Neural cell (in vitro differentiated cells): Measurements from ENCODE around the gene GLRX. TPM values are rescaled to one million over a fixed set of nuclear protein-coding genes. Genes with fewer than 3 reads are reported as not detected.
"Not testable (repeated sequence)": the region's sequence is repeated elsewhere in the genome, so short reads cannot be mapped to it uniquely, and the experiment has no call there.

ENCODE experiments used
- H2AFZ ChIP-seq: fragments of 200-600, 300-800 bp; sonication (generic), shearing (Covaris generic); 2 replicates; pipeline ENCODE4 v1.6.0; 2014; ENCODE audit warnings: low read depth, mild to moderate bottlenecking, antibody characterized with exemption, low read length, moderate library complexity
- H3F3A ChIP-seq: fragments of 200-600 bp; shearing (Covaris generic); 2 replicates; pipeline ENCODE4 v1.6.1; 2016; ENCODE audit warnings: mild to moderate bottlenecking, moderate library complexity, mixed read lengths, antibody characterized with exemption, low read length; ENCODE audit not compliant: insufficient read depth, poor library complexity, severe bottlenecking
- H3K27ac ChIP-seq: fragments of 200-600, 300-800 bp; sonication (generic), shearing (Covaris generic); 2 replicates; pipeline ENCODE4 v1.5.1; 2014; ENCODE audit warnings: mild to moderate bottlenecking, low read length, moderate library complexity
- H3K27me3 ChIP-seq: fragments of 300-800, 200-600 bp; sonication (generic), shearing (Covaris generic); 2 replicates; pipeline ENCODE4 v1.6.0; 2014; ENCODE audit warnings: mild to moderate bottlenecking, low read depth, low read length, moderate library complexity; ENCODE audit not compliant: insufficient read depth
- H3K36me3 ChIP-seq: fragments of 300-800, 200-600 bp; sonication (generic), shearing (Covaris generic); 2 replicates; pipeline ENCODE4 v1.5.1; 2014; ENCODE audit warnings: mild to moderate bottlenecking, antibody characterized with exemption, low read length, moderate library complexity; ENCODE audit not compliant: insufficient read depth
- H3K4me2 ChIP-seq: fragments of 300-800, 200-600 bp; sonication (generic), shearing (Covaris generic); 2 replicates; pipeline ENCODE4 v1.6.0; 2014; ENCODE audit warnings: mild to moderate bottlenecking, low read length
- H3K4me3 ChIP-seq: fragments of 300-800, 200-600 bp; sonication (generic), shearing (Covaris generic); 2 replicates; pipeline ENCODE4 v1.5.1; 2014; ENCODE audit warnings: mild to moderate bottlenecking, low read length, moderate library complexity
- H3K79me2 ChIP-seq: fragments of 200-600 bp; shearing (Covaris generic); replicated peaks from 2 replicates; pipeline ENCODE4 v1.6.0; 2014; ENCODE audit warnings: mild to moderate bottlenecking, low read length, moderate library complexity; ENCODE audit not compliant: insufficient read depth
- H3K9ac ChIP-seq: fragments of 300-800, 200-600 bp; sonication (generic), shearing (Covaris generic); 2 replicates; pipeline ENCODE4 v1.6.1; 2016; ENCODE audit warnings: mild to moderate bottlenecking, low read length, mixed read lengths
- H3K9me2 ChIP-seq: fragments of 200-600 bp; shearing (Covaris generic); 2 replicates; pipeline ENCODE4 v1.6.1; 2016; ENCODE audit warnings: mild to moderate bottlenecking, low read length, mixed read lengths; ENCODE audit not compliant: insufficient read depth
- H3K9me3 ChIP-seq: fragments of 200-600, 300-800 bp; sonication (generic), shearing (Covaris generic); 2 replicates; pipeline ENCODE4 v1.6.1; 2016; ENCODE audit warnings: mild to moderate bottlenecking, mixed run types, low read length, moderate library complexity, mixed read lengths
- H4K20me1 ChIP-seq: fragments of 200-600 bp; shearing (Covaris generic); 2 replicates; pipeline ENCODE4 v1.6.1; 2016; ENCODE audit warnings: mild to moderate bottlenecking, mixed run types; ENCODE audit not compliant: insufficient read depth
- EP300 ChIP-seq: fragments of 450-650 bp; conservative IDR thresholded peaks from 2 replicates; pipeline ENCODE4 v1.6.1; 2014; ENCODE audit warnings: antibody characterized with exemption, mild to moderate bottlenecking, moderate library complexity; ENCODE audit not compliant: poor library complexity, severe bottlenecking
- EZH2 ChIP-seq: fragments of 200-600, 300-800 bp; shearing (Covaris generic), sonication (generic); IDR thresholded peaks from 2 replicates; pipeline ENCODE4 v1.6.1; 2014; ENCODE audit warnings: antibody characterized with exemption, low read length, borderline replicate concordance, mild to moderate bottlenecking; ENCODE audit not compliant: insufficient read depth, poor library complexity, severe bottlenecking
- MXI1 ChIP-seq: fragments of 450-650 bp; conservative IDR thresholded peaks from 2 replicates; pipeline ENCODE4 v1.6.1; 2014; ENCODE audit warnings: antibody characterized with exemption, mild to moderate bottlenecking; ENCODE audit not compliant: poor library complexity, severe bottlenecking
- POLR2AphosphoS5 ChIP-seq: IDR thresholded peaks from 2 replicates; pipeline ENCODE4 v1.6.1; 2012
- RAD21 ChIP-seq: fragments of 450-650 bp; conservative IDR thresholded peaks from 2 replicates; pipeline ENCODE4 v1.6.1; 2014; ENCODE audit warnings: antibody characterized with exemption, mild to moderate bottlenecking, moderate library complexity
- REST ChIP-seq: IDR thresholded peaks from 2 replicates; pipeline ENCODE4 v1.6.1; 2012; ENCODE audit warnings: borderline replicate concordance
- SMC3 ChIP-seq: fragments of 450-650 bp; conservative IDR thresholded peaks from 2 replicates; pipeline ENCODE4 v1.6.1; 2014; ENCODE audit warnings: antibody characterized with exemption, mild to moderate bottlenecking, moderate library complexity; ENCODE audit not compliant: poor library complexity
- TAF1 ChIP-seq: IDR thresholded peaks from 2 replicates; pipeline ENCODE4 v1.6.1; 2012; ENCODE audit warnings: low read depth
- polyA plus RNA-seq: library from polyadenylated mRNA; depleted of rRNA; stranded (reverse); fragments of >200 nt; gene quantifications from 2 replicates; pipeline ENCODE4 v1.2.3, GENCODE V29; 2014
- TF ChIP-seq, protein P1 (sequence below): fragments of 450-650 bp; IDR thresholded peaks from 2 replicates; pipeline ENCODE4 v1.5.1; 2014; ENCODE audit warnings: antibody characterized with exemption, mild to moderate bottlenecking, moderate library complexity; ENCODE audit not compliant: poor library complexity, severe bottlenecking

GLRX gene
- polyA plus RNA-seq, 1 donor from 2014 or later: 54.0 TPM

DNA sequence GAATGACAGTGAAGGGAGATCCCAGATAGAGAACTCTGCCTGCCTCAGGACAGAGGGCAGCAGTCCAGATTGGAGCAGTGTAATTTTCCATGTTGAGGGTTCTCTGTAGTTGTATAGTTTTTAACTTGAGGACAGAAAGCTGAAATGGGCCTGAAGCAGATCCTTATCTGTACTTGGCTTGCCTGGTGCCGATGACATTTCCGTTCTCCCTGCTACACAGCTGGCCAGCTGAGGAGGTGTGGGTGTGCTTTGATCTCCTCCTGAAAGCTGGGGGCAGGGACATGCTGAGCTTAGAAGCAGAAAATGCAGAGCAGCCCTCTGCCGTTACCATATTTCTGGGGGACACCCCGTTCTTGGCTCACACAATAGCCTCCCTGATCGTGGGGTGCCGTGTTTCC, 10.5 kb downstream of the GLRX start:
- H3K9me2 ChIP-seq: no peaks in the 10 kb centered on the region
- no peaks in the 10 kb centered on the region for H3K9me3 ChIP-seq
- no peaks in the 10 kb centered on the region for H3F3A ChIP-seq
- H3K27ac ChIP-seq: no peak overlapping the region
- no peaks in the 10 kb centered on the region for H3K36me3 ChIP-seq
- H3K9ac ChIP-seq: no peak overlapping the region
- H3K27me3 ChIP-seq: no peaks in the 10 kb centered on the region
- no peaks in the 10 kb centered on the region for H4K20me1 ChIP-seq
- no peak overlapping the region for H3K4me3 ChIP-seq
- no peaks in the 10 kb centered on the region for H3K79me2 ChIP-seq
- no peak overlapping the region for H2AFZ ChIP-seq
- TF ChIP-seq, protein P1, sequence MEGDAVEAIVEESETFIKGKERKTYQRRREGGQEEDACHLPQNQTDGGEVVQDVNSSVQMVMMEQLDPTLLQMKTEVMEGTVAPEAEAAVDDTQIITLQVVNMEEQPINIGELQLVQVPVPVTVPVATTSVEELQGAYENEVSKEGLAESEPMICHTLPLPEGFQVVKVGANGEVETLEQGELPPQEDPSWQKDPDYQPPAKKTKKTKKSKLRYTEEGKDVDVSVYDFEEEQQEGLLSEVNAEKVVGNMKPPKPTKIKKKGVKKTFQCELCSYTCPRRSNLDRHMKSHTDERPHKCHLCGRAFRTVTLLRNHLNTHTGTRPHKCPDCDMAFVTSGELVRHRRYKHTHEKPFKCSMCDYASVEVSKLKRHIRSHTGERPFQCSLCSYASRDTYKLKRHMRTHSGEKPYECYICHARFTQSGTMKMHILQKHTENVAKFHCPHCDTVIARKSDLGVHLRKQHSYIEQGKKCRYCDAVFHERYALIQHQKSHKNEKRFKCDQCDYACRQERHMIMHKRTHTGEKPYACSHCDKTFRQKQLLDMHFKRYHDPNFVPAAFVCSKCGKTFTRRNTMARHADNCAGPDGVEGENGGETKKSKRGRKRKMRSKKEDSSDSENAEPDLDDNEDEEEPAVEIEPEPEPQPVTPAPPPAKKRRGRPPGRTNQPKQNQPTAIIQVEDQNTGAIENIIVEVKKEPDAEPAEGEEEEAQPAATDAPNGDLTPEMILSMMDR: no peak
- TF ChIP-seq POLR2AphosphoS5: no peak
- TF ChIP-seq RAD21: no peak
- TF ChIP-seq EP300: no peak
- no peak for TF ChIP-seq EZH2
- TF ChIP-seq REST: no peak
- no peak for TF ChIP-seq MXI1
- no peak for TF ChIP-seq TAF1
- TF ChIP-seq SMC3: no peak
- no peak overlapping the region for H3K4me2 ChIP-seq

DNA sequence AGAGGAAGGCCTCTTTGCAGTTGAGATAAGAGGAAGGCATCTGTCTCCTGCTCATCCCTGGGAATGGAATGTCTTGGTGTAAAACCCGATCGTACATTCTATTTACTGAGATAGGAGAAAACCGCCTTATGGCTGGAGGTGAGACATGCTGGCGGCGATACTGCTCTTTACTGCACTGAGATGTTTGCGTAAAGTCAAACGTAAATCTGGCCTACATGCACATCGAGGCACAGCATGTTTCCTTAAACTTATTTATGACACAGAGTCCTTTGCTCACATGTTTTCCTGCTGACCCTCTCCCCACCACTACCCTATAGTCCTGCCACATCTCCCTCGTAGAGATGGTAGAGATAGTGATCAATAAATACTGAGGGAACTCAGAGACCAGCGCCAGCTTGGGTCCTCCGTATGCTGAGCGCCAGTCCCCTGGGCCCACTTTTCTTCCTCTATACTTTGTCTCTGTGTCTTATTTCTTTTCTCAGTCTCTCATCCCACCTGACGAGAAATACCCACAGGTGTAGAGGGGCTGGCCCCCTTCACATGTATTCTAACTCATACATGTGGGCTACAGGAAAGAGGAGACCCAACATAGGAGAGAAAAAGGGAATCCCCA, 11.0 kb downstream of the GLRX start:
- H3K4me2 ChIP-seq, H3K27ac ChIP-seq, H3K4me3 ChIP-seq, H3K36me3 ChIP-seq, H4K20me1 ChIP-seq, H3F3A ChIP-seq, H2AFZ ChIP-seq, H3K9me2 ChIP-seq, H3K79me2 ChIP-seq, H3K27me3 ChIP-seq, H3K9me3 ChIP-seq, H3K9ac ChIP-seq: not testable (repeated sequence)

- H3K9ac ChIP-seq, H2AFZ ChIP-seq, H3K27ac ChIP-seq, H3K9me3 ChIP-seq, H3K27me3 ChIP-seq, H4K20me1 ChIP-seq, H3K4me3 ChIP-seq, H3K36me3 ChIP-seq, H3K4me2 ChIP-seq, H3K79me2 ChIP-seq, H3F3A ChIP-seq, H3K9me2 ChIP-seq: not testable (repeated sequence)
Measured at GRCh38 chr5:95811126-95811423, 11.5 kb downstream of the GLRX start.
